SJCRH30 (cell line): ENCODE measurements around the gene SOSTDC1. TPM values are rescaled to one million over a fixed set of nuclear protein-coding genes. Genes with fewer than 3 reads are reported as not detected.
A peak's percentile ranks its signal among the peaks of the same experiment; 100 is the strongest.
"Not testable (repeated sequence)": the region's sequence is repeated elsewhere in the genome, so short reads cannot be mapped to it uniquely, and the experiment has no call there.

Source experiments
- DNase-seq, 2 experiments: peaks; one replicate each; pipeline ENCODE4 v3.0.0-alpha.2; 2015 to 2020
- H3K27ac ChIP-seq: fragments of 250-450 bp; sonication (Bioruptor Pico); 2 replicates; pipeline ENCODE4 v1.5.1; 2020; ENCODE audit warnings: mild to moderate bottlenecking, moderate library complexity
- H3K27me3 ChIP-seq: fragments of 250-450 bp; sonication (Bioruptor Pico); 2 replicates; pipeline ENCODE4 v1.5.1; 2020; ENCODE audit warnings: mild to moderate bottlenecking, moderate library complexity
- H3K36me3 ChIP-seq: fragments of 250-450 bp; sonication (Bioruptor Pico); 2 replicates; pipeline ENCODE4 v1.5.1; 2020; ENCODE audit warnings: mild to moderate bottlenecking, moderate library complexity
- H3K4me1 ChIP-seq: fragments of 250-450 bp; sonication (Bioruptor Pico); 2 replicates; pipeline ENCODE4 v1.5.1; 2020; ENCODE audit warnings: mild to moderate bottlenecking, moderate library complexity
- H3K4me3 ChIP-seq: fragments of 250-450 bp; sonication (Bioruptor Pico); 2 replicates; pipeline ENCODE4 v1.5.1; 2020; ENCODE audit warnings: mild to moderate bottlenecking, moderate library complexity
- H3K9me3 ChIP-seq: fragments of 250-450 bp; sonication (Bioruptor Pico); replicated peaks from 2 replicates; pipeline ENCODE4 v1.5.1; 2020; ENCODE audit warnings: mild to moderate bottlenecking, moderate library complexity
- total RNA-seq: library from RNA; depleted of rRNA; stranded (reverse); fragments of >200 nt; shearing (Covaris generic); gene quantifications from 2 replicates; pipeline ENCODE4 v1.2.3, GENCODE V29; 2014; rRNA removed

The SOSTDC1 gene
- 6.2 and 7.3 TPM in 2 replicates for total RNA-seq

- peak within 1 kb of the TSS; percentile 48 for H3K27ac ChIP-seq
Measured at GRCh38 chr7:16465469-16466361, at the start of gene SOSTDC1. Gene SOSTDC1, minus strand, starts transcription at chr7:16465738. Its CDS starts 70 bp downstream, at chr7:16465668.

GRCh38 chr7:16514729-16515128 is 49.2 kb upstream of the SOSTDC1 start:
- Histone ChIP-seq H3K36me3 (no peaks in the 10 kb centered on the region), H3K4me3 (no peak overlapping the region), H3K9me3 (no peaks in the 10 kb centered on the region), H3K27me3 (no peaks in the 10 kb centered on the region), H3K27ac (no peak overlapping the region), H3K4me1 (peaks cover 11% of the 10 kb centered on the region)
- DNase-seq = no peak

More at GRCh38 chr7:16465469-16466361, at the start of gene SOSTDC1:
- DNase-seq = peak; percentile 54 to 81
- Histone ChIP-seq H3K36me3 (no peaks in the 10 kb centered on the region), H3K9me3 (no peaks in the 10 kb centered on the region), H3K4me1 (peaks cover 11% of the 10 kb centered on the region; the same call in 1 of the 2 replicates), H3K4me3 (peak within 1 kb of the TSS; percentile 58), H3K27me3 (no peaks in the 10 kb centered on the region)

- DNase-seq = no peak
- Histone ChIP-seq H3K27ac (no peak overlapping the region), H3K36me3 (no peaks in the 10 kb centered on the region), H3K4me3 (no peak overlapping the region), H3K4me1 (peaks cover 11% of the 10 kb centered on the region), H3K9me3 (no peaks in the 10 kb centered on the region), H3K27me3 (no peaks in the 10 kb centered on the region)
Measured at GRCh38 chr7:16514271-16514670, 48.7 kb upstream of the SOSTDC1 start.

GRCh38 chr7:16512097-16512496 is 46.6 kb upstream of the SOSTDC1 start:
- no peak for DNase-seq
- no peak overlapping the region for H3K4me3 ChIP-seq
- H3K27ac ChIP-seq = no peak overlapping the region
- peaks cover 11% of the 10 kb centered on the region for H3K4me1 ChIP-seq
- H3K36me3 ChIP-seq = no peaks in the 10 kb centered on the region
- no peaks in the 10 kb centered on the region for H3K27me3 ChIP-seq
- no peaks in the 10 kb centered on the region for H3K9me3 ChIP-seq

GRCh38 chr7:16511314-16511713 is 45.8 kb upstream of the SOSTDC1 start:
- peaks cover 11% of the 10 kb centered on the region for H3K4me1 ChIP-seq
- DNase-seq = no peak
- no peak overlapping the region for H3K27ac ChIP-seq
- no peaks in the 10 kb centered on the region for H3K27me3 ChIP-seq
- no peaks in the 10 kb centered on the region for H3K36me3 ChIP-seq
- H3K4me3 ChIP-seq = no peak overlapping the region
- no peaks in the 10 kb centered on the region for H3K9me3 ChIP-seq

- H3K4me1 ChIP-seq = peaks cover 10% of the 10 kb centered on the region
- H3K4me3 ChIP-seq = no peak overlapping the region
- no peak for DNase-seq
- no peak overlapping the region for H3K27ac ChIP-seq
- H3K9me3 ChIP-seq = no peaks in the 10 kb centered on the region
- H3K36me3 ChIP-seq = no peaks in the 10 kb centered on the region
- no peaks in the 10 kb centered on the region for H3K27me3 ChIP-seq
Measured at GRCh38 chr7:16509829-16510228, 44.3 kb upstream of the SOSTDC1 start.

- H3K4me1 ChIP-seq = peaks cover 11% of the 10 kb centered on the region
- H3K27me3 ChIP-seq, DNase-seq, H3K9me3 ChIP-seq, H3K4me3 ChIP-seq, H3K36me3 ChIP-seq, H3K27ac ChIP-seq: not testable (repeated sequence)
Measured at GRCh38 chr7:16506422-16506821, 40.9 kb upstream of the SOSTDC1 start.

GRCh38 chr7:16504019-16504418 is 38.5 kb upstream of the SOSTDC1 start:
- peak overlapping the region; percentile 34 for H3K27ac ChIP-seq
- H3K4me1 ChIP-seq = peaks cover 11% of the 10 kb centered on the region
- no peak overlapping the region for H3K4me3 ChIP-seq
- H3K36me3 ChIP-seq = no peaks in the 10 kb centered on the region
- peak; percentile 89 to 94 for DNase-seq
- 0 out of 2 replicates have a peak, but pooled peaks cover 3% of the 10 kb centered on the region for H3K9me3 ChIP-seq
- H3K27me3 ChIP-seq = no peaks in the 10 kb centered on the region

GRCh38 chr7:16502303-16502702 is 36.8 kb upstream of the SOSTDC1 start:
- Histone ChIP-seq H3K4me3 (no peak overlapping the region), H3K27ac (no peak overlapping the region), H3K27me3 (no peaks in the 10 kb centered on the region), H3K36me3 (no peaks in the 10 kb centered on the region), H3K9me3 (0 out of 2 replicates have a peak, but pooled peaks cover 3% of the 10 kb centered on the region), H3K4me1 (peaks cover 21% of the 10 kb centered on the region)
- DNase-seq = no peak

GRCh38 chr7:16498122-16498521 is 32.6 kb upstream of the SOSTDC1 start:
- Histone ChIP-seq H3K4me3 (no peak overlapping the region), H3K4me1 (peaks cover 11% of the 10 kb centered on the region), H3K27me3 (no peaks in the 10 kb centered on the region), H3K36me3 (no peaks in the 10 kb centered on the region), H3K9me3 (0 out of 2 replicates have a peak, but pooled peaks cover 3% of the 10 kb centered on the region), H3K27ac (no peak overlapping the region)
- DNase-seq = peak in 1 of 2 experiments; percentile 57

GRCh38 chr7:16494955-16495719 is 29.6 kb upstream of the SOSTDC1 start:
- H3K9me3 ChIP-seq = no peaks in the 10 kb centered on the region
- no peaks in the 10 kb centered on the region for H3K27me3 ChIP-seq
- no peak overlapping the region for H3K27ac ChIP-seq
- H3K4me1 ChIP-seq = peaks cover 20% of the 10 kb centered on the region
- H3K36me3 ChIP-seq = no peaks in the 10 kb centered on the region
- DNase-seq = no peak
- H3K4me3 ChIP-seq = no peak overlapping the region

GRCh38 chr7:16494551-16494950 is 29.0 kb upstream of the SOSTDC1 start:
- H3K4me3 ChIP-seq = no peak overlapping the region
- no peaks in the 10 kb centered on the region for H3K36me3 ChIP-seq
- no peak overlapping the region for H3K27ac ChIP-seq
- peaks cover 20% of the 10 kb centered on the region for H3K4me1 ChIP-seq
- no peaks in the 10 kb centered on the region for H3K9me3 ChIP-seq
- DNase-seq = no peak
- H3K27me3 ChIP-seq = no peaks in the 10 kb centered on the region

GRCh38 chr7:16493266-16493665 is 27.7 kb upstream of the SOSTDC1 start:
- peaks cover 19% of the 10 kb centered on the region for H3K4me1 ChIP-seq
- H3K36me3 ChIP-seq = no peaks in the 10 kb centered on the region
- no peaks in the 10 kb centered on the region for H3K9me3 ChIP-seq
- DNase-seq = no peak
- H3K4me3 ChIP-seq = no peak overlapping the region
- H3K27me3 ChIP-seq = no peaks in the 10 kb centered on the region
- H3K27ac ChIP-seq = no peak overlapping the region

GRCh38 chr7:16492513-16493062 is 27.1 kb upstream of the SOSTDC1 start:
- DNase-seq = peak; percentile 21 to 50
- Histone ChIP-seq H3K9me3 (no peaks in the 10 kb centered on the region), H3K4me1 (peaks cover 12% of the 10 kb centered on the region), H3K36me3 (no peaks in the 10 kb centered on the region), H3K27me3 (no peaks in the 10 kb centered on the region), H3K27ac (no peak overlapping the region), H3K4me3 (no peak overlapping the region)

- H3K27ac ChIP-seq = no peak overlapping the region
- H3K36me3 ChIP-seq = no peaks in the 10 kb centered on the region
- H3K27me3 ChIP-seq = no peaks in the 10 kb centered on the region
- DNase-seq = peak in 1 of 2 experiments; percentile 38
- no peaks in the 10 kb centered on the region for H3K9me3 ChIP-seq
- peaks cover 9% of the 10 kb centered on the region for H3K4me1 ChIP-seq
- no peak overlapping the region for H3K4me3 ChIP-seq
Measured at GRCh38 chr7:16491148-16491547, 25.6 kb upstream of the SOSTDC1 start.
